8988T (cell line): ENCODE measurements around the gene CENPP.
"Not testable (repeated sequence)": the region's sequence is repeated elsewhere in the genome, so short reads cannot be mapped to it uniquely, and the experiment has no call there.

Experiments
- DNase-seq: peaks from one replicate; pipeline ENCODE4 v3.0.0; 2011

The CENPP gene

DNA sequence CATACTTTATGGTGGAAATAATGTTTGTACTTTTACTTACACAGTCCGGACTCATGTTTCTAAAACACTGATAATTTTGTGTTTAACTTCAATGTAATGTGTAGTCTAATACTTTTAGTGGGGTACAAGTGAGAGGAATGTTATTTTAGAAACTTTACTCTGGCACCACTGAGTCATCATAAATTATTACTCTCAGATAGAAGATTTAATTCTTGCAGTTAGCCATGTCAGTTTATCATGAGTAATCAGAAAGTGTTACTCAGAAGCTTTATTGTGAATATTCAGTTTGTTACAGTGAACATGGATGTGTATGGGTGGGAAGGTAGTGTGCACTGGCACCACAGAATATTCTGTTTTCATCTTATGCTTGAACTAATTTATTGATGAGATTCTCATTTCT, 58.6 kb downstream of the CENPP start:
- no peak for DNase-seq

DNA sequence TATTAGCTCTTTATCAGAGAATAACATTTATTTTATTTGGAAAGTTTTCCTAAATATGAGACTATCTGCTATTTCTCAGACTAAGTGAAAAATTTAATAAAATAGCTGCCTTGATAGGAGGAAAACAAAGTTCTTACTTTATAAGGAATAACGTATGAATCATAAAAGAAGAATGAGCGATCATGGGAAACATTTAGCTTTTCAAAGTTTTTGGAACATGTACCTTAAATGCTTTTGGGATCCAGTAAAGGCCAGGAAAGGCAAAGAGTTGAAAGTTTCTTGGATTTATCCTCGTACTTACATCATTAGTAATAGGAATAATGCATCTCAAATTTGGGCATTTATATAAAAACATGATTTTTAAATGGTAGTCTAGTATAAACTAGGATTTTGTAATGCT, 59.2 kb downstream of the CENPP start:
- no peak for DNase-seq

DNA sequence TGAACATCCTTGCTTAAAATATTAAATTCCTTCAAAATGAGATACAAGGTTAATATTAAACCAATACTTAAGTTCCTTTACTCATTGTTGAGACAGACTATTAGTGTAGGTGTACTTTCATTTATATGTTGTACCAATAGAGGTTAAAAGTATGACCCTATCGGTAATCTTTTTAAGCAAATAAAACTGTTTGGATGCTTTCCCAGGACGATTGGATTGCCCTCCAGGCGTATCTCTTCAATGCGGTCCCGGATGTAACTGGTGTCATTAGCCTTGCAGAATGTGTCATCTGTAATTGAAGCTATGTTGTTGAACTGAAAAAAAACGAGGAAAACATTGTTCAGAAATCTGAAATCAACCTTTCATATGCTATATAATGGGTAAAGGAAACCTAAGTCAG, 59.7 kb downstream of the CENPP start:
- DNase-seq, result no peak

DNA sequence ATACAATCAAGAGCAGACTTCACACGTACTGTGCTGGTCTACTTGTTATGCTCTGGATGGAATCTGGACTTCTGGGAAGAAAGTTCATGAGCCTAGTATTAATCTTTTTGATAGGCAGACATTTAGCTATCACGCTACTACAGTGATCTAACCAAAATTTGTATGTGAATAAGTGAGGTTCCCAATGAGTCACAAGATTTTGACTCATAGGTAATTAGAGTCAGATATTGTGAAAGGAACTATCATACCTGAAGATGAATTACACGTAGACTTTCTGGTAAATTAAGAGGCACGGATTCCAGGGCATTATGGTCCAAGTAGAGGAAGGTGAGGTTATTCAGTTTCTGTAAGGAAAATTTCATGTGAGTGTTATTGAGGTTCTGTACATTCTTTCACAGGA, 60.2 kb downstream of the CENPP start:
- DNase-seq, result no peak

DNA sequence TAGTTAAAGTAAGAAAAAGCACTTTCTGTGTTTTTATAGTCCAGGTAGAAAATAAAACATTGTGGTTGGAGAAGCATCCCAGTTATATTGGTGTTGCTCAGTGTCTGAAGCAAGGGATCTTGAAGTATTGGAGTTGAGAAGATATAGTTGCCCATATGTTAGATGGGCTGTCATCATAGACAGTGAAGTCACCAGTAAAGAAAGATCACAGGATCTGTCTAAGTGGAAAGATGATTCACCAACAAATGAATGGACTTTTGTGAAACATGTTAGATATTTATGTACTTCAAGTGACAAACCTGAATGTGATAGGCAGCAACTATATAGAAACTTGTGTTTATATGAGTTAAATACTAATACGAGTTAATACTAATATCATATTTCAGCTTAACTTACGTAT, 66.9 kb downstream of the CENPP start:
- no peak for DNase-seq

DNA sequence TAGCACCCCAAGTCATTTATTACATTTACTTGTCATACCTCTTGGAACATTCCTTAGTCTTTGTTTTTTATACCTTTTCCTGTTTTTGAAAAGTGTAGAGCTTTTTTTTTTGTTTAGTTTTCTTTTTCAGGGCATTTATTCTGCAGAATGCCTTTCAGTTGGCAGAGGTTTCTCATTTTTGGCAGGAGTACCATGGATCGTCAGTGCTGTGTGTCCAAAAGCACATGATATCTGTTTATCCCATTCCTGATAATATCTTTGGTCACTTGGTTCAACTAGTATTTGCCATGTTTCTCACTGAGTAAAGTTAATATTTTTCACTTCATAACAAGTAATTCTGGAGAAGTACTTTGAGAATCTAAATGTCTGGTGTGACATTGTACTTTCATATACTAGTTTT, 67.9 kb downstream of the CENPP start:
- DNase-seq, result no peak

DNA sequence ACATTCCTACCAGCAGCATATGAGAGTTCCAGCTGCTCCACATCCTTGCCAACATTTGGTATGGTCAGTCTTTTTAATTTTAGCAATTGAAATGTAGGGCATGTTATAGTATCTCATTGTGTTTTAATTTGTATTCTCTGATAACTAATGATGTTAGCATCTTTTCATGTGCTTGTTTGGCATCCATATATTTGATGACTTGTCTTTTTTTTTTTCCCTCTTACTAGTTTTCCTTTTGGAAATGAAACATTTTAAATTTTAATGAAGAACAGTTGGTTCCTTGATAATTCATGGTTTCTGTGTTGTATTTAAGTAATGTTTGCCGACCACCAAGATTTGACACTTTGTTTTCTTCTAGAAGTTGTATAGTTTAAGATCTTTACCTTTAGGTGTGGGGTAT, 69.9 kb downstream of the CENPP start:
- no peak for DNase-seq

DNA sequence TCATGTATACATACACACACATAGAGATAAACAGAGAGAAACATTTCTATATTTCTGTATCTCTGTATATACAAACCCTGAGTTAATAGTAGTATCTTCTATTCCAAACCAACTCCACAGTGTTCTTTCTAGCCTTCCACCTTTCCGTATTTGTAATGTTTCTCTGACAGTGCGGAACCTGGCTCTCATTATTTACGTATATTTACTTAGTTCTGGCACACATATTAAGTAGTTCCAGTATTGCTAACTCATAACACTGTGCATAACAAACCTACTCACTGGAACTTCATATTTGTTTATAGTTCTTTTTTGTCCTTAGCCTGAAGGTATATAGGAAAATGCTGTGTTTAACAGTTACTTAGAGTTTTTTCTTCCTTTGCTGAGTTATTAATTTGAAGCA, 72.1 kb downstream of the CENPP start:
- DNase-seq, result no peak

DNA sequence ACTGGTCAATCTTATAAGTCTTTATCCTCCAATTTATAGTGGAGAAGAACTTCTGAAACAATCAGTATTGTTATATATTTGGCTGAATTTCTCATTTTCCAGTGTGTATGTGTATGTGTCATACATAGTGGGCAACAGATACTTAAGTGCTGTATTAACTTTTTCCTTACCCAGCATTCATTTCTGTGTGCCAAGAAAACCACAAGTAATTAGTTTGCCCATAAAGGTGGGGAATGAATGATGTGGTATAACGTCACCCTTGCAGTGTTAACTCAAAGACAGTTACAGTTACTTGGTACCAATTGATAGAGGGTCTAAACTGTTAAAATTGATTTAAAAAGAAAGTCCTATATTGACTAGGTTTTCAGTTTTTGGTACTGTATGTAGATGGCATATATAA, 76.6 kb downstream of the CENPP start:
- DNase-seq, result no peak

DNA sequence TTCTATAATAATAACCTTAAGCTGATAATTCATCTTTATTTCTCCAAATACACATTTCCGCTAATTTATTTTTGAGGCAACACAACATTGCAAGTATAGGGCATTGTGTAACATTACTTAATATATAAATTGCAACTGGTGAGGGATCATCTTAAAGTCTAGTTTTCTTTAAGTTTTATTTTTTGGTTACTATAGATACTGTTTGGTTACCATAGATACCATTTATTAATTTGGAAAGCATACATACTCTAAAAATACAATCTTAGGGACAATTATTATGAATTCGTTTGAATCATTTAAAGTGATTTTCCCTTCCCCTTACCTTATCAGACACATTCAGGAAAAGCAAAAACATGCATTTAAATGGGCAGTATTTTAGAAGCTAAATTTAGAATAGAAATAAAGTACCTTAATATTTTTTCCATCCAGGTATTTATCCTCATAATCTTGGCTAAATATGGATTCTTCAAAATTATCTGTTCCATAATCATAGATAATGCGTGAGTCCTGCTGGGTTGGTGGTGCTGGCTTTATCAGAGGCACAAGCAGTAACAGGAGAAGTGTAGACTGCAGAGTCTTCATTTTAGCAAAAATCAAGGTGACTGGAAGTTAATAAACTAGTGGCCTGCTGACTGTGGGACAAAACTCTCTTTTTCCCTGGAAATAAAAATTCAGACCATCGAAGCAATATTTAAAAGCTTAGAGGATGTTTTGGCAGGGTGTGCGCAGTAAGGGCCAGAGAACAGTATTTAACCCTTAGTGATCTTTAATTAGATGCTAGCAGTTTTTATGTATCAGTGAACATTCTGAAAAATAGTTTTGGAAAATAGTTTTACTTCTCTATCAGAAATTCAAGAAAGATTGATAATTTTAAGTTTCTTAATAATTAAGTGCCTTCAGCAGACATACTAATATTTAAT, 77.3 kb downstream of the CENPP start:
- no peak for DNase-seq

DNA sequence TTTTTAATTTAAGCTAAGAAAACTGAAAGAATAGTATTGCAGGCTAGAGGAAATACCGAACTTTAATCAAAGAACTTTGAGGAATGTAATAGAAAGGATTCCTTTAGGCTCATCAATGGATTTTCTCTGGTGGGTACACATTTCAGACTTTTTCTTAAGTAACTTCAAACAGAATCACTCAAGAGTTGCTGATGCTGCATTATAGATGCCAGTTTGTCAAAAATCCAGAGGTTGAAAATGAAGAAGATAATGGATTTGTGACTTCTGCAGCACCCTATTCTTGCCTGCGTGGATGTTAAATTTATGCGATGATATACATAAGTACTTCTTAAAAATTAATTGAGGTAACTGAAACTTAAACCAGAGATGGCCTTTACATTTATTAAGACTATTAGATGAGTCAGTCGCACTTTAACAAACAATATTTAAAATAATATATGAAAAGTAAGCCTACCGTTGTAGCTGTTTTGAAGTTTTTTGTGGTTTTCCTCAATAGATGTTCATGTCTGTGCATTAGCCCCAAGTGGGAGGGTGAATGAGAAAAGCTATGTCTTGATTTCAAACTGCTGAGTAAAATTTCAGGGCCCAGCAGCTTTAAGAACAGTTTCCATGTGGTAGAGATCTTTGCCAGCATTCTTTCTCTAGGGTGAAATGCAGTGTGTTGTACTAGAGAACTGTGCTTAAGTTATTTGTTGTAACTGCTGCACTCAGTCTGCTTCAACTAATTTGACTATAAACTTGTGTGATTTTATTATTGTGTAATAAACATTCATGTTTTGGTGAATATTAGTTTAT, 78.5 kb downstream of the CENPP start, which contains the start of gene OGN:
OGN (minus strand) TSS at position 537 of the 795 bp plus-strand sequence. CDS start 1,171 bp downstream, outside the sequence.
- no peak for DNase-seq

DNA sequence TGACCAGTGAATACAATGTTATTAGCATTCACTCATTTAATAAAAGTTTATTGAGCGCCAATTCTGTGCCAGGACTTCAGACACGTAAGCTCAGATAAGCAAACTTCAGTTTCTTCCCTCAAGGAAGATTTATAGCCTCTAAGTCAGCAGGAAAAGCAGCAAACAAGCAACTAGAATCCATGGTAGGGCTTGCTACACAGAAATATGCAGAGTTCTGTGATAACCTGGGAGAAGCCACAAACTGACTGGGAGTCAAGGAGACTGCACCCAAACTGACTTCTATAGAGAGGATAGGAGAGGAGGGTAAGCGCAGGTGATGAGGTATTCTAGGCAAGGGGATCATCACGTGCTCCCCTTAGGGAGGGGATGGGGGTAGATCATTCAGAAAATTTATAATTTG, 80.1 kb downstream of the CENPP start:
- DNase-seq, result no peak

DNA sequence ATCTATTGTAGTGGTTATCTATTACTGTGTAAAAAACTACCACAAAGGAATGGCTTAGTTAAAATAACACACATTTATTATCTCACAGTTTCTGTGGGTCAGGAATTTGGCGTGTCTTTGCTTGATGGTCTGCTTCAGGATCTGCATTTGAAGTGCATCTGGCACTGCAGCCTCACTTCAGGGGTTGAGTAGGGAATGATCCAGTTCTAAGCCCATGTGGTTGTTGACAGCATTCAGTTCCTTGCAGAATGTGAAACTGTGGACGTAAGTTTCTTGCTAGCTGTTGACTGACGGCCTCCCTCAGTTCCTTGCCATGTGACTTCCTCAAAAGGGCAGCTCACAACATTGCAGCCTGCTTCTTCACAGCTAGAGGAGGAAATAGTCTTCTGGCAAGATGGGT, 80.7 kb downstream of the CENPP start:
- no peak for DNase-seq

DNA sequence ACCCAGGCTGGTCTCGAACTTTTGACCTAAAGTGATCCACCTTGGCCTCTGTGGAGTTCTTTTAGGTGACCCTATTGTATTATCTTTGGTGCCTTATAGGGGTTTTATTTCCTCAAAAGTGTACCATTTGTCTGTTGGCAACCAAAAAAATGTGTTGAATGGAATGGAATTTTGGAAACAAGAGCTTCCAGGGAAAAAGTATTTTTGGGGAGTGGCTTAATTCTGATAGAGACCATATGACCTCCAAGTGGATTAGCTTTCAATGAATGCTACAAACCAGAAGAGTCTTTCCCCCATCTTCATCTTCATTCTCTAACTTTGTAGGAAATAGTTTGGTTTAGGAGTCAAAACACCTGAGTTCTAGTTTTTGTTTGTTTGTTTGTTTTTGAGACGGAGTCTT, 82.1 kb downstream of the CENPP start:
- DNase-seq, result no peak

DNA sequence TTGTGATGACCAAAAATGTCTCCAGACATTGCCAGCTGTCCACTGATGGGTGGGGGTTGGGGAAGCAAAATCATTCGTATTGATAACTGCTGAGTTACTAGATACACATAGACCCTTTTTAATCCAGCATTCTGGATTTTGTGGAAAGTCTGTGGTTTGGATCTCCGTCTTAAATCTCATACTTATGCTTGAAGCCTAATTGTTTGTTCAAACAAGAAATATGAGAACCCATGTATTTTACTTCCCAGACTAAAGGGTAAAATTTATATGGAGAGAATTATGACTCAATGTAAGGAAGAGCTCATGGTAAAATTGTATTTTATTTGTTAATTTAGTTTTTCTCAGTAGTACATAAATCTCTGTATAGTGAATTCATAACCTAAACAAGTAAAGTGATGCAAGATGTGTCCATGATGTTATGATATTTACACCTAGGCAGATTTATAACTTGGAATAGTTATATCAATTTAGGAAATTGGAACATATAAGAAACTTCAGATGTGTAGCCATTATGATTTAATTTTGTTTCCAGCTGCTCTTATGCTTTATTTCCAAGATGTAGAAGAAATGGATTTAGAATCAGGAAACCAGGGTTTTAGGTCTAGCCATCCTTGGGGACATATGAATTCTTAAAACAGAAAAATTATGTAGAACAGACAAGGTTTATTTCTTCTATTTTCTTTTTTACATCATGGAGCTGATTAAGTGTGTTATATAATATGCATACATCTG, 83.2 kb downstream of the CENPP start:
- no peak for DNase-seq

DNA sequence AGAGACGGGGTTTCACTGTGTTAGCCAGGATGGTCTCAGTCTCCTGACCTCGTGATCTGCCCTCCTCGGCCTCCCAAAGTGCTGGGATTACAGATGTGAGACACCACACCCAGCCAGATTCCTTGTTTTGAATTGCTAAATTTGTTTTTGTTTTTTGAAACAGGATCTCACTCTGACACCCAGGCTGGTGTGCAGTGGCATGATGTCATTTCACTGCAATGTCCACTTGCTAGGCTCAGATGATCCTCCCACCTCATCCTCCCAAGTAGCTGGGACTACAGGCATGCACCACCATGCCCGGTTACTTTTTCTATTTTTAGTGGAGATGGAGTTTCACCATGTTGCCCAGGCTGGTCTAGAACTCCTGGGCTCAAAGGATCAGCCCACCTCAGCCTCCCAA, 85.4 kb downstream of the CENPP start:
- not testable (repeated sequence) for DNase-seq

DNA sequence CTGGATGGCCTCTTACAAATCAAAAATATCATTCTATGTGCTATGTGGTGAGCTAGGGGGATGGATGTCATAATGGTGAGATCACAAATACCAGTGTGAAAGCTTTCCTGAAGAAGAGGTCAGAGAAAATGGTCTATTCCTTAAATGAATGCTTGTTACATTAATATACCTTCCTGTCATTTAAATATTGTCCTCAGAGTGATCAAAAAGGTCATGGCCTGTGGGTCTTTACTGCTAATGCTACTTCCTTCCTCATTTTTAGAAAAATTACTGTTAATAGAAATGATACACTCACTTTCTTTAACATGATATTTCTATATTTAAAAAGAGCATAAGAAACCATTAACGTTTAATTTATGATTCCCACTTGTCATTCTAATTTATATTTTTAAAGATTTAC, 88.8 kb downstream of the CENPP start:
- DNase-seq, result no peak

DNA sequence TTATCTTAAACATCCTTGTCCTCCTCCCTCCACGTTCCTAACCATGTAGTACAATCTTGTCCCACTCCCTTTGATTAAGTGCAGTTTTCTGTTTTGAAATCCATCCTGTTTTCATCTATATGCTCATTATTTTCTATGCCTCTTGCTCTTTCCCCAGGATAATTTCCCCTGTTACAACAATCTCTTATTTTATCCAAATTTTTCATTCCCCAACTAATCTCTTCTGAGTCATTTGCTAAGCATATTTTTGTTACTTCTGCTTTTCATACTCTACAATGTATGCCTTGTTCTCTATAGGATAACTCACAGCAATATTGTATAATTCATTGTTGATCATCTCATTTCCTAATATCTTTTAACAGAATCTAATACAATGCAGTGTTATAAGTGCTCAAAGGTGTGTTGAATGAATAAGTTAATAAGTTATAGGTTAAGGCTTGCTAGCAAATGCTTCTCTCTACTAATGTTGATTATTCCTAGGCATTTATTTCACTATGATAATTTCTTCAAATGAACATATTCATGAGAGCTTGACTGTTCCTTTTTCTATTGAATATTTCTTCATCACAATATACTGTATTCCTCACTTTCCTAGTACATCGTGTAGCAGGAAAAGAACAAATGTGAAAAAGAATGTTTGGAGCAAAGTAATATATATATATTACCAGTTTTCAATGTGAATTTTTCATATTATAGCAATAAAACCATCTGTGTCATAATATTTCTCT, 97.0 kb downstream of the CENPP start:
- DNase-seq, result no peak

DNA sequence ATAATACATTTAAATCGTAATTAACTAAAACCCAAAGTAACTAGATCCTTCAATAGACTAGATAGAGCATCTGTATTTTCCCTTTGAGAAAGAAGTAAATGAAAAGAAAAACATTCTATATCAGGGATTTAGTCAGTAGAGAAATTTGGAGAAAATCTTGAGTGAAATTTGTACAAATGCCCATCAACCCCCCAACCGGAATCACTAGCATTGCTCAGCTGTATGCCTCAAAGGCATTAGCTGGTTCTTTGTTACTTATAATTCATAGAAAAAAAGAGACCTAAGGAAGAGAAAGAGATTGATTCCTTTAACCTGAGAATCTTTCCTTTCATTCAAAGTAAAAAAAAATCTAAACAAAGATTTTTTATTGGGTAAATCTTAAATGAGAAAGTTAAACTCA, 97.9 kb downstream of the CENPP start:
- DNase-seq, result no peak

DNA sequence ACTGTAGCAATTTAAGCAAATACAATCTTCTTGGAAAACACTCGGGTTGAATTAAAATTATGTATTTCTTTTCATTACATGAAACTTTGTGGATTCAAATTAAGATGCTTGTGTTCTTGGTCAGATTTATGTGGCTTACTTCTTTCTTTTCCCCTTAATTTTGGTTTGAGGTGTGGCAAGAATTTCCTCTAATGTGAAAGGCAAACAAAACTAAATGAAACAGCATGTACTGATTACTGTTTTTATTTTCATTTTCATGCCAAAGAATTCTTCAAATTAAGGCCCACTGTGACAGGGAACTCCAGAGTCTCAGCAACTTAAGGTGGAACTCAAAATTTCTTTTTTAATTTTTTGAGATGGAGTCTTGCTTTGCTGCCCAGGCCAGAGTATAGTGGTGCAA, 98.6 kb downstream of the CENPP start, which contains the start of gene OMD:
OMD (minus strand) TSS at position 132 of the 400 bp plus-strand sequence. CDS start 6,913 bp downstream, outside the sequence.
- DNase-seq, result no peak

DNA sequence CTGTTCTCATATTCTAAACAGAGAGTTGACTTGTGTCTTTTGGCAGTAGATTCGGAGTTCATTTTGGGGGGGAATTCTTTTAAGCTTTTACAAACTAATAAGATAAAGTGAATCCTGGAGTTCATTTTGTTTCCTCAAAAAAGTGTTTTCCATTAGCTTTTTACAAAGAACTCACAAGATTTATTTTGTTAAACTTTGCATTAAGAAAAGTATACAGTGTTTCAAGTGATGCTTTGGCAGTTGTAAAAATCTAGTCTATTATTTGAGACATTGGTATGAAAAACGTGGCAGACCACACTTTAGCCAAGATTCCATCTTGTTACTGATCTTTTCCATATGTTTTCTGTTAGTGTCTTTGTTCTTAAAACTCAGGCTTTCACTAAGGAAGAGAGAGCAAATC, 99.7 kb downstream of the CENPP start:
- no peak for DNase-seq

DNA sequence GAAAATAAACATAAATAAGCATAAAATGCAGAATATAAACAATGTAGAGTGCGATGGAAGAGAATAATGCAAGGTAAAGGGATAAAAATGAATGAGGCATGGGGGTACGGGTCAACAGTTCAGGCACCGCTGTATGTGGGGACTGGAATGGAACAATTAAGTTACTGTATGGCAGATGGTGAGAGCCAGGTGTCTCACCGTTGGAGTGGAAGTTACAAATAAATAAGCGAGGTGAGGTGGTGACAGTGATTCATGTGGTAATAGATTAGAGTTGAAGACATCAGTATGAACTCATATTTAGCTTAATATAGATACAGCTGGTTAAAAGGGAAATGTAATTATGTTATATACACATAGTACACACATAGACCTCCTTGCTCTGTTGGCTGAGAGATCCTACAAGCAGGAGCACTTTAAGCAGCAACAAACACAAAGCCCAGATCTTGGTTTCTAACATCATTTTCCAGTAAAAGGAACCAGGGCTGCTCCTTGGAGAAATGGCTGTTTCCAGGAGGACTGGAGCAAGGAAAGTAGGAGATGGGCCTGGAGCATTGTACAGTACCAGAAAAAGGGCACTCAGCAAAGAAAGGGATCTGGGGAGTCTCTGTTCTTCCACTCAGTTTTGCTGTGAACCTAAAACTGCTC, 100.9 kb downstream of the CENPP start:
- DNase-seq, result no peak
